Keratinocyte (primary cell): Measurements from ENCODE around the gene TPCN2.

Experiments
- CTCF ChIP-seq, 3 experiments: IDR thresholded peaks in 1 of 3; conservative IDR thresholded peaks in 1 of 3; optimal IDR thresholded peaks in 1 of 3; 2 replicates in 2 of 3; 3 replicates in 1 of 3; pipeline versions ENCODE3 to v1.5.1; 2011; ENCODE audit warnings: low read length in 3 of 3, mild to moderate bottlenecking in 3 of 3, moderate library complexity in 2 of 3, control low read depth in 1 of 3, inconsistent platforms in 1 of 3; ENCODE audit not compliant: insufficient read depth in 2 of 3; ENCODE audit errors: extremely low read depth in 1 of 3
- EZH2 ChIP-seq: IDR thresholded peaks from one replicate; pipeline ENCODE4 v1.6.1; 2012; ENCODE audit warnings: inconsistent platforms, mild to moderate bottlenecking, low read length, moderate library complexity

GRCh38 chr11:69129053-69129452, 80.3 kb downstream of the TPCN2 start:
- TF ChIP-seq CTCF (optimal IDR thresholded peaks at IDR 0.05 in 1 of 3, IDR thresholded peaks at IDR 0.05 in 1 of 3, conservative IDR thresholded peaks at IDR 0.05 in 1 of 3; ENCODE audit: extremely low read depth in 1 of 3, insufficient read depth in 2 of 3, low read length in 3 of 3) (no peak), EZH2 (no peak)
